GM12873 (cell line): Measurements from ENCODE around the gene SCN5A.
A peak's percentile ranks its signal among the peaks of the same experiment; 100 is the strongest.

Source experiments
- TF ChIP-seq, protein P1 (sequence below): IDR thresholded peaks from 2 replicates; pipeline ENCODE4 v1.5.1; 2012; ENCODE audit warnings: low read depth, mild to moderate bottlenecking, moderate library complexity, low read length, control low read depth; ENCODE audit not compliant: insufficient read depth; ENCODE audit errors: missing control alignments

Gene SCN5A

DNA sequence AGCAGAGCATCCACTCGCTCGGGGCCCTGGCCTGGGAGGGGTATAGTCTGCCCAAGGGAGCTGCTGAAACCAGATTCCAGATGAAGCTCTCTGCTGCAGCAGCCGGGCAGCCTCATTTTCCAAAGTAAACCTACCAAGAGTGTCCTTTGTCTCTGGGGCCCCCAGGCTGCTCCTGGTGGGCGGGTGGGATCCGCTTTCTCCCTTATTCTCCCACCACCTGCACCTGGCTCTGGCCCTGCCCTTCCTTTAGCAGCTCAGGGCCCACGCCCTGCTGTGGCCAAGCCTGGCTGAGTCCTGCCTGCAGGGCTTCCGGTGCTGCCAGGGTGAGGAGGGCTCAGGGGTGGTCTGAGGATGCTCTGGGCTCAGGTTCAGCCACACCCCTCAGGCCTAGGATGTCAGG lies 13.0 kb downstream of the SCN5A start:
- TF ChIP-seq, protein P1, sequence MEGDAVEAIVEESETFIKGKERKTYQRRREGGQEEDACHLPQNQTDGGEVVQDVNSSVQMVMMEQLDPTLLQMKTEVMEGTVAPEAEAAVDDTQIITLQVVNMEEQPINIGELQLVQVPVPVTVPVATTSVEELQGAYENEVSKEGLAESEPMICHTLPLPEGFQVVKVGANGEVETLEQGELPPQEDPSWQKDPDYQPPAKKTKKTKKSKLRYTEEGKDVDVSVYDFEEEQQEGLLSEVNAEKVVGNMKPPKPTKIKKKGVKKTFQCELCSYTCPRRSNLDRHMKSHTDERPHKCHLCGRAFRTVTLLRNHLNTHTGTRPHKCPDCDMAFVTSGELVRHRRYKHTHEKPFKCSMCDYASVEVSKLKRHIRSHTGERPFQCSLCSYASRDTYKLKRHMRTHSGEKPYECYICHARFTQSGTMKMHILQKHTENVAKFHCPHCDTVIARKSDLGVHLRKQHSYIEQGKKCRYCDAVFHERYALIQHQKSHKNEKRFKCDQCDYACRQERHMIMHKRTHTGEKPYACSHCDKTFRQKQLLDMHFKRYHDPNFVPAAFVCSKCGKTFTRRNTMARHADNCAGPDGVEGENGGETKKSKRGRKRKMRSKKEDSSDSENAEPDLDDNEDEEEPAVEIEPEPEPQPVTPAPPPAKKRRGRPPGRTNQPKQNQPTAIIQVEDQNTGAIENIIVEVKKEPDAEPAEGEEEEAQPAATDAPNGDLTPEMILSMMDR, result no peak

DNA sequence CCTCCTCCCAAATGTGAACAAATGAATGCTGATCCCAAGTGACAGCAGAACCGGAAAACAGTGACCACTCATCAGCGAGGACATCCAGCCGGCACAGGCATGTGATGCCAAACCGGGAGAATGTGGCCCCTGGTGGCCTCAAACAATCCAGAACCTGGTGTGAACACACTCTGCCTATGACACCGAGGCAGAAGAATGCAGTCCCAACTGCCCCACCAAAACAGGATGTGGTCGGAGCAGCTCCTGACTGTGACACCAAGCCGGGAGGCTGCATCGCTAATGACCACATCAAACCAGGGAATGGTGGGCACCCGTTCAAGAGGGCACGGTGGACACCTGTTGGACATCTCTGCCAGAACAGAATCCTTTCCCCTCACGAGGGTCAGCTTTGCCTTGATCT lies 15.4 kb downstream of the SCN5A start:
- TF ChIP-seq, protein P1, result no peak

DNA sequence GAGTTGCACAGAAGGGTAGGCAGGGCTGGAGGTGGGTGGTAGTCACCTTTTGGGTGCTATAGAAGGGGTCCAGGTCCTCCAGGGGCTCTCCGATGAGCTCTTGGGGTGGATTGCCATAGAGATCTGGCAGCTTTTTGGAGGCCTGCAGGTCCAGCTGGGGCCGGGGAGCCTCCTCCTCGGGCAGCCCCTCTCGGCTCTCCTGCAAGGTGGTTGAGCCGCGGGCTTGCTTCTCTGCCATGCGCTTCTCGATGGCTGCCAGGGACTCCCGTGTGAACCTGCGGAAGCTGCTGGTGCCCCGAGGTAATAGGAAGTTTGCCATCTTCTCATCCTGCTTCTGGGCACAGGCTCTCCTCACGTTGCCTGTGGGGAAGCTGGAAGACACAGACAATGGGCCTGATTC lies 16.5 kb downstream of the SCN5A start:
- TF ChIP-seq, protein P1, result no peak

DNA sequence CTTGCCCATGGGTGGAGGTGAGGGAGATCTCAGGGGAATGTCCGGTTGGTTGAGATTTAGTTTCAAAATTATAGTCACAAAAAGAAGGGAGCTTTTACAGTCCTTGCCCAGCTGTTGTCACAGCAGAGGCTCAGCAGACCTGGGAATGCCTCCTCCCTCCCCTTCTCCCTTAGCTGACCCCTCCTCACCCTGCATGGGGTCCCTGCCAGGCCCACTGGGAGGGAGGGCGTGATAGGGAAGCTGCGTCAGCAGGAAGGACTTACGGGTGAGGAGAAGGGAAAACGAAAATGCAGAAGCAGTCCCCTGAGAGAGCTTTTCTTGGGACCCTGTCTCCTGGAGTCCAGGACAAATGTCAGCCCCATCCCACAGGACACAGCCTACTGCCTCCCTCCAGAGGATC lies 18.9 kb downstream of the SCN5A start:
- TF ChIP-seq, protein P1, result no peak

DNA sequence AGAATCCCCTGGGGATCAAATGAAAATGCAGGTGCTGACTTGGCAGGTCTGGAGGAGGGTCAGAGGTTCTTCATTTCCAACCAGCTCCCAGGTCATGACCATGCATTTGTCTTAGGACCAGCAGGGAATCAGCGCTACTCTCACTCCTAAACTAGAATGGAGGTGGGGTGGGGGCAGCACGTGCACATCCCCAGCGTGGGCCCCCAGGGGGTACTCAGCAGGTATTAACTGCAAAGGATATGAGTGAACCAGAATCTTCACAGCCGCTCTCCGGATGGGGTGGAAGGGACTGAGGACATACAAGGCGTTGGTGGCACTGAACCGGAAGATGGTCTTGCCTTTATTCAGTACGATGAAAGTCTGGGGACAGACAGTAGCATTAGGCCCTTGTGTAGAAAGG lies 19.4 kb downstream of the SCN5A start:
- TF ChIP-seq, protein P1, result no peak

DNA sequence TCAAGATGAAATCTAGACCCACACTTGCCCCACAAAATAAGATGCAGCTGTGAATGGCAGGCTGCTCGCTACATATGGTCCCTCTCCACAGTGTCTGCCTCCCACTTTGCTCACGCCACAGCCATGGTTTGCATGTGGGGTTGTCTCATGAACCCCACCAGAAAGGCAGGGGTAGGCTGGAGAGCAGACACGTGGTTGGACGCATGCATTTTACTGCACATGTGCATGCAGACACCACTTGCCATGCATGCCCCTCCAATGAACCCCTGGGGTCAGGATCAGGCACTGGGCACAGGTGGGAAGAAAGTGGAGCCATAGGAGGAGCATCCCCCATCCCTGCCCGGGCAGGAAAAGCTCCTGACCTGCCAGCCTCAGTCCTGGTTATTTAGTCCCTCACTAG lies 20.7 kb downstream of the SCN5A start:
- TF ChIP-seq, protein P1, result no peak

DNA sequence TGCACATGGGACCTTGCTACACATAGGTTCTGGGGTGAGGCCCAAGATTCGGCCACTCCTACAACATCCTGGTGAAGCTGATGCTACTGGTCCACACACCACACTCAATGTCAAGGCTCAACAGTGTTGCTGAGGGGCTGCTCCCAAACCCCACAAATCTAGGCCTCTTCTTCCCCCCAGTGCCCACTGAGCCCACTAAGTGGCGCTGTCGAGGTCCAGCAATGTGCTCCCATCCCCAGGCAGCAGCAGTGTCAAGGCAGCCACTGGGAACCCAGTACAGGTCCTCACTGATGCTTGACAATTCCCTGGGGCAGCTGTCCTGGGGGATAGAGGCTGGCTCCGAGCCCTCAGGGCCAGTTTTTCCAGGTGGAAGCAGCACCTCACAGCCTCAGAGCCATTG lies 21.5 kb downstream of the SCN5A start:
- TF ChIP-seq, protein P1, result peak; percentile 75
